Vagina (tissue), 2 donors: Measurements from ENCODE around the gene TBL1X. TPM values are rescaled to one million over a fixed set of nuclear protein-coding genes. Genes with fewer than 3 reads are reported as not detected.

Experiments used
- DNase-seq, 2 donors: peaks; one replicate each; pipeline ENCODE4 v3.0.0-alpha.2; 2017; ENCODE audit errors: extremely low spot score in 2 of 2
- H3K27ac ChIP-seq: fragments of 200-600 bp; sonication (generic); one replicate; pipeline ENCODE4 v1.5.1; 2019
- H3K27me3 ChIP-seq: fragments of 200-600 bp; sonication (generic); one replicate; pipeline ENCODE4 v1.5.1; 2019
- H3K36me3 ChIP-seq, 2 donors: fragments of 200-600 bp; sonication (generic); one replicate each; pipeline ENCODE4 v1.5.1; 2017 to 2019
- H3K4me1 ChIP-seq: fragments of 200-600 bp; sonication (generic); one replicate; pipeline ENCODE4 v1.5.1; 2019
- H3K4me3 ChIP-seq, 2 donors: fragments of 200-600 bp; sonication (generic); 1 replicate in 1 of 2; 2 replicates in 1 of 2; pipeline ENCODE4 v1.5.1; 2016 to 2019
- H3K9me3 ChIP-seq: fragments of 200-600 bp; sonication (generic); one replicate; pipeline ENCODE4 v1.5.1; 2019
- CTCF ChIP-seq, 3 experiments: fragments of 450-650 bp in 2 of 3; fragments of 200-600 bp in 1 of 3; sonication (generic) in 1 of 3; IDR thresholded peaks; one replicate each; pipeline ENCODE4 v1.5.1; 2017 to 2019; ENCODE audit warnings: antibody characterized with exemption in 3 of 3, mild to moderate bottlenecking in 2 of 3, moderate library complexity in 2 of 3
- POLR2A ChIP-seq, 2 donors: fragments of 450-650 bp; IDR thresholded peaks; one replicate each; pipeline ENCODE4 v1.6.1; 2017; ENCODE audit warnings: antibody characterized with exemption in 2 of 2, mild to moderate bottlenecking in 2 of 2, moderate library complexity in 2 of 2
- POLR2AphosphoS5 ChIP-seq, 2 donors: sonication (generic); formaldehyde crosslinking; IDR thresholded peaks; one replicate each; pipeline ENCODE4 v1.9.0; 2017; ENCODE audit warnings: antibody characterized with exemption in 2 of 2, mild to moderate bottlenecking in 2 of 2, low read depth in 1 of 2; ENCODE audit not compliant: insufficient read depth in 1 of 2
- intact Hi-C: fragments of 100-400 bp; cut with DNase I; formaldehyde crosslinking; loops from one replicate; pipeline ENCODE4 v1.15.1; 2023
- total RNA-seq: library from RNA; depleted of rRNA; stranded (reverse); fragments of >200 nt; gene quantifications from one replicate; pipeline ENCODE4 v1.2.3, GENCODE V29; 2016

TBL1X gene
- total RNA-seq, 1 donor from 2014 or later = 41.3 TPM

- TF ChIP-seq POLR2A (IDR thresholded peaks at IDR 0.05) = no peak
- TF ChIP-seq POLR2AphosphoS5 (IDR thresholded peaks at IDR 0.05; ENCODE audit: insufficient read depth in 1 of 2, low read depth in 1 of 2) = no peak
- no peak for TF ChIP-seq CTCF (IDR thresholded peaks at IDR 0.05)
- intact Hi-C loops = no loop called here
- H3K4me1 ChIP-seq = no peaks in the 10 kb centered on the region
- H3K27me3 ChIP-seq = no peaks in the 10 kb centered on the region
- no peaks in the 10 kb centered on the region for H3K9me3 ChIP-seq
- no peak overlapping the region for H3K27ac ChIP-seq
- no peak overlapping the region for H3K4me3 ChIP-seq
- DNase-seq = no peak
- no peaks in the 10 kb centered on the region for H3K36me3 ChIP-seq
These were observed 324.1 kb downstream of the TBL1X start for GRCh38 chrX:9788911-9789310.

GRCh38 chrX:9789555-9789954 is 324.7 kb downstream of the TBL1X start:
- intact Hi-C loops = no loop called here
- H3K9me3 ChIP-seq = no peaks in the 10 kb centered on the region
- H3K4me1 ChIP-seq = no peaks in the 10 kb centered on the region
- H3K27ac ChIP-seq = no peak overlapping the region
- no peak overlapping the region for H3K4me3 ChIP-seq
- no peaks in the 10 kb centered on the region for H3K27me3 ChIP-seq
- DNase-seq = no peak
- H3K36me3 ChIP-seq = no peaks in the 10 kb centered on the region
- TF ChIP-seq POLR2AphosphoS5 (IDR thresholded peaks at IDR 0.05; ENCODE audit: insufficient read depth in 1 of 2, low read depth in 1 of 2) (no peak), CTCF (IDR thresholded peaks at IDR 0.05) (no peak), POLR2A (IDR thresholded peaks at IDR 0.05) (no peak)
